NCI-H146 (cell line): ENCODE results near the gene STYXL2.

Experiments used
- DNase-seq: peaks from one replicate; lab custom pipeline; 2025; lab: John Stamatoyannopoulos, UW

The STYXL2 gene

DNA sequence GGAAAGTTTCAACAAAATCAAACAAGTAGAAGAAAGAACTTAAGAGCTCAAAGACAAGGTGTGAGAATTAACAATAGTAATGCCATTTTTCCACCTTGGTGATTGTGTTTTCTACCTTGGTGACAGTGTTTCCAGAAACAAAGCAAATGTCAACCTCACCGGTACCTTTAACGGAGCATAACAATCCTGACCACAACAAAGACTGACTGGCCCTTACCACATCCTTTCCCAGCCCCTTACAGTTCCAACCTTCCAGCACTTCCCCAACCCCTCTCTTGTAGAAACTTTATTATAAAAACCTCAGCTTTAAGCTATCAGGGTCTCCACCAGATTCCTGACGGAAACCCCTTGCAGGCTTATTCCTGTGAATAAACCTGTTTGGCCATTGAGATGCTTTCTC is 16.7 kb downstream of the STYXL2 start:
- no peak for DNase-seq

DNA sequence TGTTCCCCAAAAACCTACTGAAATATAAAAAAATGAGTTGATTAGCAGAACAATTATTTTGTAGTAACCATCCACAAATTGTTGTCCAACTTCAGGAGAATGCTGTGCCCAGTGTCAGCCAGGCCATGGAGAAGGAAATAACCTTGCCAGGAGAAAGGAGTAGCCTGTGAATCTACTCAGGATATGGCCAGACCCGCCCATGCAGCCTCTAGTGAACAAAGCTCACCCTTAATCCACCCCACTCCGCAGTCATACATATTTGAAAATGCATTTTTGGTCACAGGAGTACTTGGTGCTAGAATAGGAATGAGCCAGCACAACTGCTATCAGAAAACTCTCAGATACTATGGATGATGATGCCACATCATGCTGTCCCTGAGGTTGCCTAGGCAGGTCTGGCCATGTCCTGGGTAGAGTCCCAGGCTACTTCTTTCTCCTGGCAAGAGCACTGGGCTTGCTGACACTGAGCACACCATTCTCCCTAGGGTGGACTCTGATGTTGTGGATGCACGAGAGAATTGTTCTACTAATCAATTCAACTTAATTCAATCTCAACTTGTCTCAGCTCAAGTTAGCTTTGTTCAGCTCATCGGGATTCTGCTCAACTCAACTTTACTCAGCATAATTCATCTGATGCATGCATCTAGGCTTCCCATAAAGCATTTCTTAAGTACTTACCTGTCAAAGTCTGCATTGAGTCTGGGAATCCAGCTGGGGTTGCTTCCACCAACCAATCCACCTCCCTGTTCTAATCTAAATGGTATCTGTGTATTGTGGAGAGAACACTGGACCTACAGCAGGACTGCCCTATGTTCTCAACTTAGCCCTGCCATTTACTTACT is 18.2 kb downstream of the STYXL2 start:
- no peak for DNase-seq

DNA sequence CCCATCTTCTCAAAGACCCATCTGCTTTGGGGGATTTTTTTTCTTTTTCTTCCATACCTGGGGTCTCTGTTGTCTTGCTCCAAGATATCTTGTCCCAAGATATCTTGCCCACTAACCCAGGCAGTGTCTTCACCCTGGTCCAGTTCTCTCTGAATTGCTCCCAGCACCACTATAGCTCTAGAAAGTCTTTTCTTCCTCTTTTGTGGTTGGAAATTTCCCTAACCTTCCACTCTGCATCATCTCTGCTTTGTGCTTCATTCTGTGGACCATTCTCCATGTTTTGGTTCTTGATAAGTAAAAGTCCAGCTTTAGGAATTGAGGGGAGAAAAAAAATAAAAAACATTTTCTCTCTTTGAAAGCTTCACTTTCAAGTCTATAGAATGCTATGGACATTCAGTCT is 20.9 kb downstream of the STYXL2 start:
- DNase-seq: no peak

DNA sequence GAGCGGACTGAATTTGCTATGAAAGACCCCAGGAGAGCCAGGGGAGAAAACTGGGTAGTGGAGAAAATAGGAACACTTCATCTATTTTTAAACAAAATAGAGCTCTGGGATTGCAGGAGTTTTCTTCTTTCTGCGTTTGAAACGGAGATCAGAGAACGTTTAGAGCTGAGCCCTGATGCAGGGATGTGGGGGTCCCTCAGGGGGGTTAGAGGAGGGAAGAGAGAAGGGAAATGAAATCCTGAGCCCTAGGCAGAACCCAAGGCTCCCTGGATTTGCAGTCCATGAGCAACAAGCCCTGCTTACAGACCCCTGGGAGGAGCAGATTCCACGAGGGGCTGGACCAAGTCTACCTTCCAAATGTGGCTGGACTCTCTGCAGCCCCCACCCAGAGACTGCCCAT is 21.8 kb downstream of the STYXL2 start:
- no peak for DNase-seq

DNA sequence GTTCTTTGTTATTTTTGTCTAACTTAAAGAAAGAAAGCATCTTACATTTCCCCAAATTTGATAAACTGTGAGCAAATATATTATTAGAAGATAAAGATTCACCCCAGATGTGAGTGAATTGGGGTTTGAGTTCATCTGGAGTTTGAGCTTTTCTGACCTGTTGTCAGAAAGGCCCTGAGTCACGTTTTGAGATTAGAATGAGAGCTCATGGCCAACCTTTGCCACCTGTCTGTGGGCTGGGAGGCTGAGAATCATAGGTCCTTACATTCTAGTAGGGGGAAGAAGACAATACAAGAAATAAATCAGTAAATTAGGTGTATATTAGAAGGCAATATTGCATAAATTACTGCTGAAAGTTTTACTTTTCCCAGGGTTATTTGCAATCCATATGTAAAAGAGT is 22.3 kb downstream of the STYXL2 start:
- DNase-seq: no peak

DNA sequence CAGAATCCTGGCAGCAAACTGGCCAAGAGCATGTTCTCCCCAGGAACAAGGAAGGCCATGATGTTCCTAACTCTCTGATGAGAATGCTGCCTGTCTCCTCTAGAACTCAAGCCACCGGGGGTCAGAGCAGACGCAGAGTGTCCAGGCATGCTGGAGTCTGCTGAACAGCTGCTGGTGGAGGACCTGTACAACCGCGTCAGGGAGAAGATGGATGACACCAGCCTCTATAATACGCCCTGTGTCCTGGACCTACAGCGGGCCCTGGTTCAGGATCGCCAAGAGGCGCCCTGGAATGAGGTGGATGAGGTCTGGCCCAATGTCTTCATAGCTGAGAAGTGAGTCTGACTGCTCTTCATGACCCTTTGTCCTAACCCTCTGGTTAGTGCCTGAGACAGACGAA is 23.4 kb downstream of the STYXL2 start:
- no peak for DNase-seq

DNA sequence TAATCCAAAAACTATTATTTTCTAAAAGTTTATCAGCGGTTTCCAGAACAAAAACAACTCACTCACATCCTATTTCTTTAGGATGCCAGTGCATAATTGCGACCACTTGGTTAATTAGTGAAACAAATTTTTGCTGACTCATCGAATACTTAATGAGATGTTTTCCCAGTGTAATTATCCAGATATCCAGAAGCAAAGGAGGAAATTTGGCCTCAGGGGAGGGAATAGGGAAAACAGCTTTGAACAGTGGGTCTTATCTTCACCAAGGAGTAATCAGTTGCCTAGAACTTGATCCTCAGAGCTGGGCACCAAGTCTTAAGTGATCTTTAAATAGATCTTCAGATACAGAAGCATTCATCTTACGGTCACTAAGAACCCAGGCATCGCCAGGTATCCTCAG is 24.3 kb downstream of the STYXL2 start:
- DNase-seq: no peak

DNA sequence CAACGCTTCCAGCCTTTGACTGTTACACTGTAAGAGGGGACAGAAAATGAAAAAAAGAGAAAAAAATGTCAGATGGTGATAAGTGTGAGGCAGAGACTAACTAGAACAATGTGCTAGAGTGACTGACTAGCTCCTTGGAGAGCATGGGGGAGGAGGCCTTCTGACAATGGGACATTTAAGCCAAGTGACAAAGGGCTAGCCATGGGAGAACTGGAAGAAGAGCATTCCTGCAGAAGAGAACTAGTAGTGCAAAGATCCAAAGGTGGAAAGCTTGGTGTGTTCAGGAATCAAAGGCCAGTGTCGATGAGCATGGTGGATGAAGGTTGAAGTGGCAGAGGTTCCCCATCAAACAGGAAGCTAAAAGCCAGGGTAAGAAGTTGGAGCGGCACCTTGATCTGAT is 25.8 kb downstream of the STYXL2 start:
- DNase-seq: no peak

DNA sequence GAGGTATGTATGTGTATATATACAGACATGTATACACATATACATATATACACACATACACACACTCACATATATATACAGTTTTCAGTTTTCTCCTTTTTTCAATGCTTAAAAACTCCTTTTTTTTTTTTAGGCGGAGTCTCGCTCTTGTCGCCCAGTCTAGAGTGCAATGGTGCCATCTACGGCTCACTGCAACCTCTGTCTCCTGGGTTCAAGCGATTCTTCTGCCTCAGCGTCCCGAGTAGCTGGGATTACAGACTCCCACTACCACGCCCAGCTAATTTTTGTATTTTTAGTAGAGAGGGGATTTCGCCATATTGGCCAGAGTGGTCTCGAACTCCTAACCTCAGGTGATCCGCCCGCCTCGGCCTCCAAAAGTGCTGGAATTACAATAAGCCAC is 27.0 kb downstream of the STYXL2 start:
- no peak for DNase-seq

DNA sequence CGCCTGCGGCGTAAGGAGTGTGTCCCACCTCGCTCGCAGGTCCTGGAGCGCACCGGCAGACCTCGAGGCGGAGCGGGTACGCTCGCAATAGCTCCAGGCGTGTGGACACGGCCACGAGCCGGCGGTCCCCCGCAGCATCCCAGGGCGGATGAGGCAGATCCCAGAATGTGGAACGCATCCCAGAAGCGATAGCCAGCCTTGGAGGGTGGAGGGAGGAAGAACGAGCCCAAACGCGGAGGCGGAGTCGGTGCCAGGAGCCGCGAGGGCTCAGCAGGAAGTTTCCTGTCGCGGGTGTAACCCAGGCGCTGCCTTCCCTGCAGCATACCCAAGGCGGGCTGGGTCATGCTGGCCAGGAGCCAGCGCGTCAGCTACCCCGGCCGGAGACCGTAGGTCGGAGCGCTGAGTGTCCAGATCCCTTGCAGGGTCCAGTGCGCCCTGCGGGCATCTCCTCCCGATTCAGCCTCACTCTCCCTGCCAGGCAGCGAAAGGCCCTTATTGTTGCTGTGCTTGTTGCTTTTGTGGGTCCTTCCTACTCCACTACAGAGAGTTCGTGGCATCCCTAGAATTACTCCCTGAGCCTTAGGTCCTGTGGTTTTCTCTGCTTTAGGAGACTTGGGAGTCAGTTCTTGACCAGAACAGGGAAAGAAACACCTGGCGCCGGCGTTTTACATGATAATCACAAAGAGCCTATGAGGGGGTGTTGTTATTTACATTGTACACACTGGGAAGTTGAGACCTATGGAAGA is 27.7 kb downstream of the STYXL2 start:
- DNase-seq: peak; percentile 92

DNA sequence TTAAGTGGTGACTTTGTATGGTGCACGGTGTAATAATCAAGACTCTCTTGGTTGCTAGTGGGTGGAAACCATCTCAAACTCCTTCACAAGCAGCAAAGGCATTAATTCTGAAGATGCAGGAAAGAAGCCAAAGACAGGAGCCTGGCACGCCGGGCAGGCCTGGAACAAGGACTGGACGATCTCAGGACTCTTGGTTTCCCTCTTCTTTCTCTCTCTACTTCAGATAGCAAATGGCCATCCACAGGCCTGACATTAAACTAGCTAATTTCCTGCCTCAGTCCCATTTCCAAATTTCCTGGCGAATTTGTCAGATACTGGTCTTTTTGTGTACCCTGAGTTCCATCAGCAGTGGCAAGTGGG is 28.2 kb downstream of the STYXL2 start:
- no peak for DNase-seq

DNA sequence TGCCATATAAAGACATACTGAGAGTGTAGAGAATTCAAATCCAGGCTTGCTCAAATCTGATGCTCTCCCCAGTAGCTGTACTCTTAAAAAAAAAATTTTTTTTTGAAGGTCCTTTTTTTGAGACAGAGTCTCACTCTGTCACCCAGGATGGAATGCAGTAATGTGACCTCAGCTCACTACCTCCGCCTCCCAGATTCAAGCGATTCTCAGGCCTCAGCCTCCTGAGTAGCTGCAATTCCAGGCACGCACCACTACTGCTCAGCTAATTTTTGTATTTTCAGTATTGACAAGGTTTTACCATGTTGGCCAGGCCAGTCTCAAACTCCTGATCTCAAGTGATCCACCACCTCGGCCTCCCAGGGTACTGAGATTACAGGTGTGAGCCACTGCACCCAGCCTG is 28.7 kb downstream of the STYXL2 start:
- no peak for DNase-seq

DNA sequence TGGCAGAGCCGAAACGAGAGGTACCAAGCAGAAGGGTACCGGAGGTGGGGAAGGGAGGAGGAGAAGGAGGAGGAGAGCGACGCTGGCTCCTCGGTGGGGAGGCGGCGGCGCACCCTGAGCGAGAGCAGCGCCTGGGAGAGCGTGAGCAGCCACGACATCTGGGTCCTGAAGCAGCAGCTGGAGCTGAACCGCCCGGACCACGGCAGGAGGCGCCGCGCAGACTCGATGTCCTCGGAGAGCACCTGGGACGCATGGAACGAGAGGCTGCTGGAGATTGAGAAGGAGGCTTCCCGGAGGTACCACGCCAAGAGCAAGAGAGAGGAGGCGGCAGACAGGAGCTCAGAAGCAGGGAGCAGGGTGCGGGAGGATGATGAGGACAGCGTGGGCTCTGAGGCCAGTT is 32.4 kb downstream of the STYXL2 start:
- peak; percentile 51 for DNase-seq

DNA sequence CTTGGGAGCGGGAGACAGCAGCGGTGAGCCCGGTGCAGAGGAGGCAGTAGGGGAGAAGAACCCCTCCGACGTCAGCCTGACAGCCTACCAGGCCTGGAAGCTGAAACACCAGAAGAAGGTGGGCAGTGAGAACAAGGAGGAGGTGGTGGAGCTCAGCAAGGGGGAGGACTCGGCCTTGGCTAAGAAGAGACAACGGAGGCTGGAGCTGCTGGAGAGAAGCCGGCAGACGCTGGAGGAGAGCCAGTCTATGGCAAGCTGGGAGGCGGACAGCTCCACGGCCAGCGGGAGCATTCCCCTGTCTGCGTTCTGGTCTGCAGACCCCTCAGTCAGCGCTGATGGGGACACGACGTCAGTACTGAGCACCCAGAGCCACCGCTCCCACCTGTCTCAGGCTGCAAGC is 32.9 kb downstream of the STYXL2 start:
- no peak for DNase-seq

DNA sequence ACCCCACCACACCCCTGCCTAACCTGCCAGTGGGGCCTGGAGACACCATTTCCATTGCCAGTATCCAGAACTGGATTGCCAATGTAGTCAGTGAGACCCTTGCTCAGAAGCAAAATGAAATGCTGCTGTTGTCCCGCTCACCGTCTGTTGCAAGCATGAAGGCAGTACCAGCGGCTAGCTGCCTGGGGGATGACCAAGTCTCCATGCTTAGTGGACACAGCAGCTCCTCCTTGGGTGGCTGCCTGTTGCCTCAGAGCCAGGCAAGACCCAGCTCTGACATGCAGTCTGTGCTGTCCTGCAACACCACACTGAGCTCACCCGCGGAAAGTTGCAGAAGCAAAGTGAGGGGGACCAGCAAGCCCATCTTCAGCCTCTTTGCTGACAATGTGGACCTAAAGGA is 33.4 kb downstream of the STYXL2 start:
- no peak for DNase-seq

DNA sequence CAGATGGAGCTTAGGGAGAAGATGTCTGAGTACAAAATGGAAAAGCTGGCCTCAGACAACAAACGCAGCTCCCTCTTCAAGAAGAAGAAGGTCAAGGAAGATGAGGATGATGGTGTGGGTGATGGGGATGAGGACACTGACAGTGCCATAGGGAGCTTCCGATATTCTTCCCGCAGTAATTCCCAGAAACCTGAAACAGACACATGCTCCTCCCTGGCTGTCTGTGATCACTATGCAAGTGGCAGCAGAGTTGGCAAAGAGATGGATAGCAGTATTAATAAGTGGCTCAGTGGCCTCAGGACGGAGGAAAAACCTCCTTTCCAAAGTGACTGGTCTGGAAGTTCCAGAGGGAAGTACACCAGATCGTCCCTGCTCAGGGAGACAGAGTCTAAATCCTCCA is 33.8 kb downstream of the STYXL2 start:
- DNase-seq: no peak

DNA sequence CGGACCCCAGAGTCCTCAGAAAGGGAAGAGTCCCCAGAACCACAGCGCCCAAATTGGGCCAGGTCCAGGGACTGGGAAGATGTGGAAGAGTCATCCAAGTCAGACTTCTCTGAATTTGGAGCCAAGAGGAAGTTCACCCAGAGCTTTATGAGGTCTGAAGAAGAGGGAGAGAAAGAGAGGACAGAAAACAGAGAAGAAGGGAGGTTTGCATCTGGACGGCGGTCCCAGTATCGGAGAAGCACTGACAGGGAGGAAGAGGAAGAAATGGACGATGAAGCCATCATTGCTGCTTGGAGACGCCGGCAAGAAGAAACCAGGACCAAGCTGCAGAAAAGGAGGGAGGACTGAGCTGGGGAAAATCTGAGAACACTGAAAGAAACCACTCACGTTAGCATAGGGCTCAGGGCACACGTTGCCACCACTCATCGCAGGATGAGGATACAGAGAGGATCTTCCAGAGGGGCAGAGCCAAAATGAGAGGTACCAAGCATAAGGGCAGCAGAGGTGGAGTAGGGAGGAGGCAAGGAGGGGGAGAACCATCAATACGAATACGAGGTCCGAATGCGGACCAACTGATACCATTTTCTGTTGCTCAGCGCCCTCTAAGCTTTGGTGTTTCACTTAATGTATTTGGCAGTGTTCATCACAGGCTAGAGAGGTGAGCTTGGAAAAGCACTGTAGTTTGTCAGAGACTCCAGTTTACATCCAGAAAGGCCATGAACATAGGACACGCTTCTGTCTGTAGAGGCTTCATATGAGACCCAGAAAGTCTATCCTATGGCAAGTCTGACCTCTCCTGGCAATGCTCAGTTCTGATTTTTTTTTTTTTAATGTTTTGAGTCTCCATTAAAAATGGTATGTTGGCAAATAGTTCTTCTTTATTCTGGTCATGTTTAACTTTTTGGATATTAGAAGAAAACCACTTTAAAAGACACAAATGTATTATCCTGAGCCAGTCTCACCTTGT is 34.7 kb downstream of the STYXL2 start:
- no peak for DNase-seq

DNA sequence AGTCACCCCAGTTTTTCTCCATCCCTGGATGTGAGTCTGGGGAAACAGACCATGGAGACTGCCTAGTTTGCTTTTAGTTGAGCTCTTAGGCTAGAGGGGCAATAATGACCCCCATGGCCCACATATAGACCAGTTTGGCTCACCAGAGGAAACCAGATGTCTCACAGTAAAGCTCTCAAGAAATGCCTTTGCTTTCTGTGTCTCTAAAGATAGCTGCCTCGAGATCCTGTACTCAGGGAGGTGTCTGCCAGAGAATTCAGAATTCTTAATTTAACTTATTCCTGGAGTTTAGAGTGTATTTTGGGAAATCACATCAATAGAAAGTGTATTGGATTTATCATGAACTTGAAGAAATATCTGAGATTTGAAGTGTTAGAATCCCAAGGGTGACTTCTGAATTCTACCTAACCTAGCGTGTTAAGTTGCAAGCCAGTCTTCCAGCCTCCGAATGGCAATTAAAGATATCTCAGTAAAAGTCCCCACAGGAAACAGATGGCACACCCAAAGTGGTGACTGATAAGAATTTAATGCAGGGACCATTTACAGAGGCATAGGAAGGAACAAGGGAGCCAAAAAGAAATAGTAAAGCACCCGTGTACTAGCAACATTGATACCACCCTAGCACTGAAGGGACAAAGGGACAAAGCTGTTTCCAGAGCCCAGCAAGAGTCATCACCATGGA is 37.1 kb downstream of the STYXL2 start:
- DNase-seq: no peak

DNA sequence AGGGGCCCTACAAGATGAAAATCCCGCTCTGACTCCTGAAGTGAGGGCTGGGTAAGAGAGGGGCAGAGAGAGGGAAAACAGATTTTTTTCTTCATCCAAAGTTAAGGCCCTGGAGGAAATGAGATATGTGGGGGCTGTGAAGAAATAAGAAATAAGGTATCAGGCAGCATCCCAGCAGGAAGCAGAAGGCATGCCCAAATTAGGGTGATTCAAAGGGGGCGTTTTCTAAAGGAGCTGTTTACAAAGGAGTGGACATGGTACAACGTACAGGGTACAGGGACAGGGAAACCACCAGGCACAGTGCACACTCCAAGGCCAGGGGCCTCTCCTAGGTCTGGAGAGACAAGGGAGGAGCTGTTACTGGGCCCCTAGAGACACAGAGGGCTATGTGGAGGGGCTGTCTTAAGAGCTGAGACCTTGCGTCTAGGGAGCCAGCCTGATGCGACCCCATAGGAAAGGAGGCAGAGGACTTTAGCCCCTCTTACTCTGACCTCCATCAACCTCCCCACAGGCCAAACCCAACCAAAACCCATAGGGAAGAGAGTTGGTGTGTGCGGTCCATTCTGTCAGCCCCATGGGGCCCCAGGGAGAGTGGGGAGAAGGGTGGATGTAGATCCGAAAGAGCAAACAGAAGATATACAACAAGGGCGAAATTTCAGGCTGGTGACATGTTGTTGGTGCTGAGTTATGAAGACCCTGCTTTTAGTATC is 38.6 kb downstream of the STYXL2 start:
- DNase-seq: no peak

DNA sequence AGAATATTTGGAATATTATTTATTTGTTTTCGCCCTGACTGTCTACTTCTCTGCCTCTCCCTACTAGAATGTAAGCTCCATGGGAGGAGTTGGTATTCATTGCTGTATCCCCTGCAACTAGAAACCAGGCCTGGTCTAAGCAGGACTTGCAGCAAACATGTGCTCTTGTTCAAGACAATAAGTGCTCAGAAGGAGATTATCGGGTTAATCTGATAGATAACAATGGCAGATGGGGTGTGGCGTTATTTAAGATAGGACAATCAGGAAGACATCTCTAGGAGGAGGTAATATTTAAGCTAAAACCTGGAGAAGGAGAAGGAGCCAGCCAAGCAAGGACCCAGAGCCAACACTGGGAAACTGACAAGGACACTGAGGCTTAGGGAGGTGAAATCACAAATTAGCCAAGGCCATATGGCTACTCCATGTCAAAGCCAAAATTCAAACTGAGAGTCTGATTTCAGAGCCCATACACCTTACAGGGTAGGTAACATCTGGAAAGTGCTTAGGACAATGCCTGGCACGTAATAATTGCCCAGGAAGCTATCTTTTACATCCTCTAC is 41.5 kb downstream of the STYXL2 start:
- no peak for DNase-seq

DNA sequence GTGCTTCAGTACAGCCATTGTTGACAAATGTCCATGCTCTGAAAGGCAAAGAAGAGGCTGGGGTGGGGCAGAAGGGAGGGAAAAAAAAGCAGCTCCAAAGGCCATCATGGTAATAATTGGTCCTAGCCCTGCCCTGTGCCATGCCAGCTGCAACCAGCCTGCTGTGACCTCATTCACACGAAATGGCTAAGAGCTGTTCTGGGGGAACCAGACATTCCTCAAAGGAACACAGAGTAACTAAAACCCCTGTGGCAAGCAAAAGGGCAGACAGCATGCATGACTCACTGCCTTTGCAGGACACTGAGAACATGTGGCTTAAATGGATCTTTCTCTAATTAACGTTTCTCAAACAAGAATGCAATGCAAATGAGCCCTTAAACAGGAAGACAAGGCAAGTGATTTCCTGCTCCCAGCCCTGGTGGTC is 42.3 kb downstream of the STYXL2 start:
- peak; percentile 79 for DNase-seq
